Measurements from ENCODE around the gene MACROD1.

MACROD1 gene

DNA sequence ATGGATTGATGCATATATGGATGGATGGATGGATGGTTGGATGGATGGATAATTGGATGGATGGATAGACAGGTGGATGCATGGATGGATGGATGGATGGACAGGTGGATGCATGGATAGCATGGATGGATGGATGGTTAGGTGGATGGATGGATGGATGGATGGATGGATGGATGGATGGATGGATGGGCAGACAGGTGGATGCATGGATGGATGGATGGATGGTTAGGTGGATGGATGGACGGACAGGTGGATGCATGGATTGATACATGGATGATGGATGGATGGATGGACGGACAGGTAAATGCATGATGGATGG is 52.5 kb downstream of the MACROD1 start:
- DNase-seq (ENCODE audit: low read depth in 2 of 2): no peak

DNA sequence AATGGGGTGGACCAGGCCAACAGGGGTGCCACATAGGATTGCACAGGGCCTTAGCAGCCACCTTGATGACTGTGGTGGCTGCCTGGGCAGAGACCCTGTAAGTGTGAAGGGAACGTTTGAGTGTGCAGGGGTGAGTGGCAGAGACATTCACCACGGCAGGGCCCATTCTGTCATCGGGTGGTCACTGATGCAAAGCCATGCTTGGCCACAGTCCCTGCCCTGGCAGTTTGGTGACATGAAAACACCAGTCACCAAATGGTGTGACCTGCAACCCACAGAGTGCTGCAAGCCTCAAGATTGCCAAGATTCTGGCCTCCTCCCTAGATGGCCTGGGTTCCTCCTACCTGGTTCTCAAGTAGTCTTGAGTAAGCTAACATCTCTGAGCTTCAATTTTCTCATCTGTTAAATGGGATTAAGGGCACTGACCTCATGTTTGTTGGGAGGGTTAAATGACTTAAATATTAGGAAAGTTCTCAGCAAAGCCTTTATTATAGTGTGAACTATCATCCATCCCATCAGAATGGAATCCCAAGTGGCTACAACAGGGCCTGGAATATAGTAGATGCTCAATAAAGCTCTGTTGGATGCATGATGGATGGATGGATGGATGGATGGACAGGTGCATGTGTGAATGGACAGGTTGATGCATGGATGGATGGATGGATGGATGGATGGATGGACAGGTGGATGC is 53.0 kb downstream of the MACROD1 start:
- no peak for DNase-seq (ENCODE audit: low read depth in 2 of 2)

GRCh38 chr11:64110465-64111375 is 55.2 kb downstream of the MACROD1 start:
- DNase-seq (ENCODE audit: low read depth in 2 of 2): no peak

- no peak for DNase-seq (ENCODE audit: low read depth in 2 of 2)
These were observed 56.6 kb downstream of the MACROD1 start for GRCh38 chr11:64109332-64109731.

DNA sequence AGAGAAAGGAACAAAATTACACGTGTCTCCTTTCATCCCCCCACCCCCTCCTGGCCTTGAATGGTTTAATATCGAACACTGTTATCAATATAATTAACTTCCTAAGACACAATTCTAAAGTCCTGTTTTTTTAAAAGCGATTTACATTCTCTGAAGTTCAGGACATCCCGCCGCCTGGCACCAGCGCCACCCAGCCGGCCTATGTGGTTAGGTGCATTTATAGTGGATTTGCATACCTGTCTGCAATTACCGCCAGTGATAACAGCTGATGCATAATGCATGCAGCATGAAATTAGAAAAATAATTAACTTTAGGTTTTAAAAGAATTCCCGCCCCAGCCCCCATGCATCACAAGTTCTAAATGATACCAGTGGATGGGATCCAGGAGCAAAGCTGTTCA is 58.6 kb downstream of the MACROD1 start:
- no peak for DNase-seq (ENCODE audit: low read depth in 2 of 2)

DNA sequence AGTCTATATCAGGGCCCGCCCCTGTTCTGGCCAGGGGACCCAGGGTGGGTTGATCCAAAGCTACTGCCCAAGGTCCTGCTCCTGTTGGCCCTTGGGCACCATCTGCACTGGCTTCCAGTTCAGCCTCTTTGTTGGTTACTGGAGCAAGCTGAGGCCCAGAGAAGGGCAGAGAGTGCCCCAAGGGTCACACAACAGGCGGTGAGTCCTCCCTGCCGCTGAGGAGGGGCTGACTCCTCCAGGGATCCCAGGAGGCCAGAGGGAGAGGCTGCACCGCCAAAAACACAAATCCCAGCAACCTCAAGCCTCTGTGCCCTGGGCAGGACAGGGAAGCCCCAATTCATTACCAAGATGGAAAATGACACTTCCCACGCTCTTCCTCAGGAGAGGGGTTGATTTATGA is 61.3 kb downstream of the MACROD1 start:
- DNase-seq (ENCODE audit: low read depth in 2 of 2): no peak

- no peak for DNase-seq (ENCODE audit: low read depth in 2 of 2)
These were observed 62.5 kb downstream of the MACROD1 start for GRCh38 chr11:64103277-64103985.

DNA sequence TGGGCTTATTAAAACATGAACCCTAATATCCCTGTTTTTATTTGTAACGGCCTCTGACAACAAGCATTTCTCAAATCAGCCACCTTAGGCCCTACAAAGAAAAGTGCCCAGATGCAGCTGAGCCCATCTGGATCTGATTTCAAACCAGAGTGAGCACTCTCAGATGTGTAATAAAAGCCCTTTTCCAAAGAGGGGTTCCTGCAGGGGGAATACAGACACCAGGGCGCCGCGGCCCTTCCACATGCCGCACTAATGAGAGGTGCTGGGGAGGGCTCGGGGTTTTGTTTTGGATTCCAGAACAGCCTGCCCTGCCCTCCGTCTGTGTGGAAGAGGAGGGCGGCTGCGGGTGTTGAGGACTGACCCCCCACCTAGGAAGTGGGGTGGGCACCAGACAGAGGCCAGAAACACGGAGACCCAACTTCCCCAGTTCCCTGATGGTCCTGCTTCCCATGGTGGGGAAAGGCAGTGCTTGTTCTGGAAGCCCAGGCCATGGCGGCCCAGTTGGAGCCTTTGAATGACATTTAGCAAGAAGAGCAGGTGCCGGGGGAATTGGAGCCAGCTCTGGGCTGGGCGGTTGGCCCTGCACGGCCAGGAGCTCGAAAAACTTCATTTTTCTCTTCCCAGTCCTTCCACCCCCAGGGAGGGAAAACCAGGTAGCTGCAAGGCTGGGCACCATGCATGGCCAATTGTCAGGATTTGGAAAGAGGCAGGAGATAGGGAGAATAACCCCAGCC is 63.7 kb downstream of the MACROD1 start:
- no peak for DNase-seq (ENCODE audit: low read depth in 2 of 2)

DNA sequence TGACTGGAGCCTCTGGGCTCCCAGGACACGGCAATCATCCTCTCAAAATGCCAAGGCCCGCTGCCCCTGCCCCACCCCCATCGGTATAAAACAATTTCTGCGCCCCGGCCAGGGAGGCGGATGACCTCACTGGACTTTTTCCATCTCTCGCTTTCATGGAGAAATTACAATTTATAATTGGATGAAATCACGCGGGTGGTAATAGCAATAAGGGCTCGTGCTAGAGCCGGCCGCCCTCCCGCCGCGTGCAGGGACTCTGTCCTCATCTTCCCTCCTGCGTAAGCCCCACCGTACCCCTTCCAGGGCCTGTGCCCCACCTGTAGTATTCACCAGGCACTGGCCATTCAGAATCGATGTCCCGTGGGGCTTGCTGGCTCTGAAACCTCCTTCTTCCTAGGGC is 64.5 kb downstream of the MACROD1 start:
- DNase-seq (ENCODE audit: low read depth in 2 of 2): no peak

GRCh38 chr11:64100782-64101353 is 65.0 kb downstream of the MACROD1 start:
- no peak for DNase-seq (ENCODE audit: low read depth in 2 of 2)

DNA sequence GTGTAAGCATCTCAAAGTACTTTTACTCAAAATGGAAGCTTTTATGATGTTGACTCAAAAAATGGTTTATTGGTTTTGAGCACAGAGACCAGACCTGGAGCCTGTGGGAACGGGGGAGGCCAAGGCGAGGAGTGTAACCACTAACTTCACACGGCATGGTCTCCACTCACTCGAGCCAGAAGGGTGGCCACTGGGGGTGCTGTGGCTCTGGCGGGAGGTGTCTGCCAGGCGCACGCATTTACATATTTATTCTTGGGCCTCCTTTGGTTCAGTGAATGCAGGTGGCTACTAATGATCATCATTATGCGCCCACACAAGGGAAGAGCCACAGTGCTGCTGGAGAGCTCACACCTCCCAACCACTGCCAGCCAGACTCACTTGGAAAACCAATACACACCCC is 65.6 kb downstream of the MACROD1 start:
- DNase-seq (ENCODE audit: low read depth in 2 of 2): no peak

DNA sequence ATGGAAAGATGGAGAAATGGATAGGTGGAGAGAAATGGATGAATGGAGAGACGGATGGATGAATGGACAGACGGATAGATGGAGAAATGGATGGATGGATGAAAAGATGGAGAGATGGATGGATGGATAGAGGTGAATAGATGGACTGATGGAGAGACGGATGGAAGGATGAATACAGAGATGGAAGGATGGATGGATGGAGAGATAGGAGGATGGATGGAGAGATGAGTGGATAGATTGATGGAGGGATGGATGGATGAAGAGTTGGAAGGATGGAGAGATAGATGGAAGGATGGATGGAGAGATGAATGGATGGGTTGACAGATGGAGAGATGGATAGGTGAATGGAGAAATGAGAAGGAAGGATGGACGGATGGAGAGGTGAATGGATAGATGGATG is 66.5 kb downstream of the MACROD1 start:
- DNase-seq (ENCODE audit: low read depth in 2 of 2): no peak

DNA sequence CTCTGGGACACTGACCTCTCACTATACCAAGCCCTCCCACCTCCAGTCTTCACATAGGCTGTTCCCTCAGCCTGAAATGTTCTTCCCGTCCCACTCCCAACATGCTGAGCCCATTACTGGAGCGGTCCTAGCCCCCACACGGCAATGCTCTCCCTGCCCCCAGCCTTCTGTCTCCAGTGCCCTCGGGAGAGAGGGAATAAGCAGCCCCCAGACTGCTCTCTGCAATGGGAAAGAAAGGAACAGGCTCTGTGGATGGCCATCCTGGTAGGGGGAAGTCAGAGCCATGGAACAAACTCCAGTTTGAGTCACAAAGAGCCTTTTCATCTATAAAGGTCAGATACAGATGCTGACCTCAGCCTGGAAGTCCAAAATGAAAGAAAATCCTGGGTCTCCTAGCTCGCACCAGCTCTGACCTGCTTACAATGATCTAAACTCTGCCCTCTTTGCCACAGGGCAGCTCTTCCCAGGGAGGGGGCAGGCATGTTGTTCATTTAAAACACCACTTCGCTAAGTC is 67.5 kb downstream of the MACROD1 start:
- no peak for DNase-seq (ENCODE audit: low read depth in 2 of 2)

GRCh38 chr11:64097468-64098317 is 68.2 kb downstream of the MACROD1 start:
- no peak for DNase-seq (ENCODE audit: low read depth in 2 of 2)

- DNase-seq (ENCODE audit: low read depth in 2 of 2): no peak
These were observed 69.1 kb downstream of the MACROD1 start for GRCh38 chr11:64096835-64097234.

DNA sequence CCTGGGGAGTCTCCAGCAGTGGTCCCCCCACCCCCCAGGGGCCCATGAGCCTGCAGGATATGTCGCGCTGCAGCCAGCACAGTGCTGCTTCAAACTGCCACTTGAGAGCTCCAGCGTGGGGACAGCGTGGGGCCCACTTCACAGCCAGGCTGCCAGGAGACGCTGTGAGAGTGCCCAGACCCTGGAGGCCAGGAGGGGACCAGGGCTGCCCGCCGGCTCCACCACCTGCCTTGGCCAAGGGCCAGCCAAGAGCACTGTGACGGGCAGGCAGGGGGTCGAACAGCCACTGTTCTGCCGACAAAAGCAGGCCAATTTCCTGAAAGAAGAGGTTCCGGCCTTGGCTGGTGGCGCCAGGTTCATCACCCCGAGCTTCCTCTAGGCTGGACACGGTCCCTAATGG is 70.0 kb downstream of the MACROD1 start:
- no peak for DNase-seq (ENCODE audit: low read depth in 2 of 2)

DNA sequence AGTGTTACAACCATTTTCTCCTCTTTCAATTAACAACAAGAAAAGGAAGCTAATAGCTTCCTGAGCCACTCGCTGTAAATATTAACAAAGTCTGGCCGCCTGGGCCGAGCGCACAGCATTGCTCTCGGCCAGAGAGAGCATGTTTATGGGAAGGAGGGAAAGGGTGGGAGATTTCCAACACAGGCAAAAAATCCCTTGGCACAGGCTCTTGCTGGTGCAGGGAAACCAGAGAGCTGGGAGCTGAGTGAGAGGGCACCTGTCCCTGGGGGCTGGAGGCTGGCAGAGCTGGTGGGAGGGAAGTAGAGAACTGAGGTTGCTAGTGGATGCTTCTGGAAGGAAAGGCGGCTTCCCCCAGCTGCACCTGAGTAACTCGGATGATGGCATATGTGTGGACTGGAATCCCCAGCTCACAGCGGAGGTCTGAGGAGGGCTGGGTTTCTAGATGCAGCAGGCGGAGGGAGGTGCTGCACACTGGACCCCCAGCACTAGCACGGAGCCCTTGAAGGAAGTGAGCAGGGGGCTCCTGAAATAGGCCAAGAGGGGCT is 70.6 kb downstream of the MACROD1 start:
- no peak for DNase-seq (ENCODE audit: low read depth in 2 of 2)

- DNase-seq (ENCODE audit: low read depth in 2 of 2): no peak
These were observed 71.3 kb downstream of the MACROD1 start for GRCh38 chr11:64094463-64095260.

All from stimulated activated CD4-positive, alpha-beta T cell treated with anti-CD3 and anti-CD28 coated beads, Interleukin-12 subunit alpha, Interleukin-12 subunit beta, amount 100 ng/mL, for 24 hours (primary cell).